ENCODE data around the gene TOB1.
A peak's percentile ranks its signal among the peaks of the same experiment; 100 is the strongest.

The TOB1 gene

GRCh38 chr17:50841949-50842354, 24.2 kb downstream of the TOB1 start:
- H3K27ac ChIP-seq (ENCODE audit: low read length) = no peak overlapping the region
- ATAC-seq (ENCODE audit: insufficient read depth, low read depth) = peak; percentile 92
- no peak overlapping the region for H3K4me3 ChIP-seq (ENCODE audit: low read depth in 1 of 2, low read length in 2 of 2)
- H3K27me3 ChIP-seq (ENCODE audit: insufficient read depth, low read length, poor library complexity) = no peaks in the 10 kb centered on the region
- H3K9ac ChIP-seq (ENCODE audit: low read depth, low read length) = no peak overlapping the region
- peak; percentile 63 for DNase-seq
- H3K4me1 ChIP-seq (ENCODE audit: insufficient read depth, low read length) = no peaks in the 10 kb centered on the region
- peaks cover 8% of the 10 kb centered on the region; the same call in 1 of the 2 replicates for H4K20me1 ChIP-seq (ENCODE audit: insufficient read depth, low read length)
- no peaks in the 10 kb centered on the region for H3K36me3 ChIP-seq (ENCODE audit: insufficient read depth, low read length)
- TF ChIP-seq CTCF (IDR thresholded peaks at IDR 0.05; ENCODE audit: borderline replicate concordance, extremely low read depth, low read length, poor library complexity, severe bottlenecking) (peak; percentile 88), EZH2 (IDR thresholded peaks at IDR 0.05; ENCODE audit: borderline replicate concordance, low read depth, low read length, severe bottlenecking) (no peak)
- no peaks in the 10 kb centered on the region for H3K9me3 ChIP-seq (ENCODE audit: insufficient read depth, low read length, severe bottlenecking)
- H2AFZ ChIP-seq (ENCODE audit: low read depth, low read length) = no peak overlapping the region
- H3K4me2 ChIP-seq (ENCODE audit: insufficient read depth, low read length) = no peak overlapping the region
- no peaks in the 10 kb centered on the region for H3K79me2 ChIP-seq (ENCODE audit: insufficient read depth, low read length)

- Histone ChIP-seq H3K9me3 (ENCODE audit: insufficient read depth, low read length, severe bottlenecking) (no peaks in the 10 kb centered on the region), H3K9ac (ENCODE audit: low read depth, low read length) (no peak overlapping the region), H2AFZ (ENCODE audit: low read depth, low read length) (no peak overlapping the region), H3K4me2 (ENCODE audit: insufficient read depth, low read length) (no peak overlapping the region), H3K4me1 (ENCODE audit: insufficient read depth, low read length) (no peaks in the 10 kb centered on the region), H3K4me3 (ENCODE audit: low read depth in 1 of 2, low read length in 2 of 2) (no peak overlapping the region), H4K20me1 (ENCODE audit: insufficient read depth, low read length) (peaks cover 10% of the 10 kb centered on the region; the same call in 1 of the 2 replicates), H3K79me2 (ENCODE audit: insufficient read depth, low read length) (no peaks in the 10 kb centered on the region), H3K27ac (ENCODE audit: low read length) (no peak overlapping the region), H3K27me3 (ENCODE audit: insufficient read depth, low read length, poor library complexity) (no peaks in the 10 kb centered on the region), H3K36me3 (ENCODE audit: insufficient read depth, low read length) (no peaks in the 10 kb centered on the region)
- ATAC-seq (ENCODE audit: insufficient read depth, low read depth) (no peak), DNase-seq (no peak)
- no peak for TF ChIP-seq CTCF (IDR thresholded peaks at IDR 0.05; ENCODE audit: borderline replicate concordance, extremely low read depth, low read length, poor library complexity, severe bottlenecking)
- TF ChIP-seq EZH2 (IDR thresholded peaks at IDR 0.05; ENCODE audit: borderline replicate concordance, low read depth, low read length, severe bottlenecking) = no peak
Observed at GRCh38 chr17:50841277-50841948, 24.7 kb downstream of the TOB1 start.

- Histone ChIP-seq H2AFZ (ENCODE audit: low read depth, low read length) (no peak overlapping the region; the same call in 1 of the 2 replicates), H3K27me3 (ENCODE audit: insufficient read depth, low read length, poor library complexity) (no peaks in the 10 kb centered on the region), H3K9ac (ENCODE audit: low read depth, low read length) (no peak overlapping the region), H3K79me2 (ENCODE audit: insufficient read depth, low read length) (no peaks in the 10 kb centered on the region), H3K9me3 (ENCODE audit: insufficient read depth, low read length, severe bottlenecking) (no peaks in the 10 kb centered on the region), H3K4me3 (ENCODE audit: low read depth in 1 of 2, low read length in 2 of 2) (no peak overlapping the region), H3K4me1 (ENCODE audit: insufficient read depth, low read length) (no peaks in the 10 kb centered on the region), H3K36me3 (ENCODE audit: insufficient read depth, low read length) (no peaks in the 10 kb centered on the region), H3K27ac (ENCODE audit: low read length) (no peak overlapping the region), H4K20me1 (ENCODE audit: insufficient read depth, low read length) (peaks cover 10% of the 10 kb centered on the region; the same call in 1 of the 2 replicates), H3K4me2 (ENCODE audit: insufficient read depth, low read length) (no peak overlapping the region)
- no peak for ATAC-seq (ENCODE audit: insufficient read depth, low read depth)
- no peak for TF ChIP-seq CTCF (IDR thresholded peaks at IDR 0.05; ENCODE audit: borderline replicate concordance, extremely low read depth, low read length, poor library complexity, severe bottlenecking)
- DNase-seq = no peak
Observed at GRCh38 chr17:50840311-50840851, 25.8 kb downstream of the TOB1 start.
